ENCODE results near the gene ADK.

Gene ADK

DNA sequence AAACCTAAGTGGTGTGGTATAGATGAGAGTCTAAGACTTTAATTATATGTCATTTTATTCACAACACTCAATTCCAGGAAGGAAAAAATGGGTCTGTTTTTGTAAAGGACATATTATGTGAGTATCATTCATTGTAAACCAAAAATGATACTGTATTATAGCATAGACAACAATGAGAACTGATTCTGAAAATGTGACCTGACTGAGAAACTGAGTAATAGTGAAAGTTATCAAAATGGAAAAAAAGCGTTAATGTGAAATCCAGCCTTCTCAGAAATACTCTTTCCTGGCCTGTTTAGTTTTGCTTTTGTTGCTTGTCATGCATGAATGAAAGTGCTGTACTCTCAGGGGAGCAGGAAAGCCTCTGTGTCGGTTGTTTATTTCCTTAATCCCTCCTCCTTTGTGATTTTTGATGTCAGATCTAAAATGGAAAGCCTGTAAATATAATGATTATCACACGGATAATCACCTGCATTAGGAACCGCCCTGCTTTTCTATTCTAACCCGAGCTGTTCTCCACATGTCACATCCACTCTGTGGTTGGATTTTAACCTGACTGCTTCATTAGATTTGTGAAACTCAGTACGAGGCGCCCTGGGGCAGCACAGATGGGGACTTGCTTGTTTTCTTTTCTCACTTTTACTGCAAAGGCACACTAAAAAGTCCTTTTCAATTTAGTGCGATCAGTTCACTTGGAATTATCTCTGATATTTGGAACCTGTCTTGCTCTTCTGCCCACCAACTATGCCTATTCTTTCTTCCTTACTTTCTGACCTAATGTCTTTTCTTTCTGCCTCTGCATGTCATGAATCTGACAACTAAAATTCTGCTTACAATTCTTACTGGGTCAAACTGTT is 434.4 kb downstream of the ADK start:
- no peak overlapping the region for H3K4me3 ChIP-seq (replicated peaks; ENCODE audit: insufficient read depth, low read length)
- no peak overlapping the region for H3K27ac ChIP-seq (replicated peaks)
- no peaks in the 10 kb centered on the region for H3K27me3 ChIP-seq (ENCODE audit: insufficient read depth, poor library complexity, severe bottlenecking)
- no peak for DNase-seq (ENCODE audit: low read depth in 1 of 2, low spot score in 1 of 2)
- TF ChIP-seq, protein P1, sequence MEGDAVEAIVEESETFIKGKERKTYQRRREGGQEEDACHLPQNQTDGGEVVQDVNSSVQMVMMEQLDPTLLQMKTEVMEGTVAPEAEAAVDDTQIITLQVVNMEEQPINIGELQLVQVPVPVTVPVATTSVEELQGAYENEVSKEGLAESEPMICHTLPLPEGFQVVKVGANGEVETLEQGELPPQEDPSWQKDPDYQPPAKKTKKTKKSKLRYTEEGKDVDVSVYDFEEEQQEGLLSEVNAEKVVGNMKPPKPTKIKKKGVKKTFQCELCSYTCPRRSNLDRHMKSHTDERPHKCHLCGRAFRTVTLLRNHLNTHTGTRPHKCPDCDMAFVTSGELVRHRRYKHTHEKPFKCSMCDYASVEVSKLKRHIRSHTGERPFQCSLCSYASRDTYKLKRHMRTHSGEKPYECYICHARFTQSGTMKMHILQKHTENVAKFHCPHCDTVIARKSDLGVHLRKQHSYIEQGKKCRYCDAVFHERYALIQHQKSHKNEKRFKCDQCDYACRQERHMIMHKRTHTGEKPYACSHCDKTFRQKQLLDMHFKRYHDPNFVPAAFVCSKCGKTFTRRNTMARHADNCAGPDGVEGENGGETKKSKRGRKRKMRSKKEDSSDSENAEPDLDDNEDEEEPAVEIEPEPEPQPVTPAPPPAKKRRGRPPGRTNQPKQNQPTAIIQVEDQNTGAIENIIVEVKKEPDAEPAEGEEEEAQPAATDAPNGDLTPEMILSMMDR (IDR thresholded peaks at IDR 0.05; ENCODE audit: insufficient read depth, low read length): no peak
- TF ChIP-seq POLR2AphosphoS5 (IDR thresholded peaks at IDR 0.05; ENCODE audit: low read depth) (no peak), SPI1 (IDR thresholded peaks at IDR 0.05; ENCODE audit: borderline replicate concordance, low read depth) (no peak), GABPA (IDR thresholded peaks at IDR 0.05; ENCODE audit: low read depth) (no peak)
- TF ChIP-seq, protein P2, sequence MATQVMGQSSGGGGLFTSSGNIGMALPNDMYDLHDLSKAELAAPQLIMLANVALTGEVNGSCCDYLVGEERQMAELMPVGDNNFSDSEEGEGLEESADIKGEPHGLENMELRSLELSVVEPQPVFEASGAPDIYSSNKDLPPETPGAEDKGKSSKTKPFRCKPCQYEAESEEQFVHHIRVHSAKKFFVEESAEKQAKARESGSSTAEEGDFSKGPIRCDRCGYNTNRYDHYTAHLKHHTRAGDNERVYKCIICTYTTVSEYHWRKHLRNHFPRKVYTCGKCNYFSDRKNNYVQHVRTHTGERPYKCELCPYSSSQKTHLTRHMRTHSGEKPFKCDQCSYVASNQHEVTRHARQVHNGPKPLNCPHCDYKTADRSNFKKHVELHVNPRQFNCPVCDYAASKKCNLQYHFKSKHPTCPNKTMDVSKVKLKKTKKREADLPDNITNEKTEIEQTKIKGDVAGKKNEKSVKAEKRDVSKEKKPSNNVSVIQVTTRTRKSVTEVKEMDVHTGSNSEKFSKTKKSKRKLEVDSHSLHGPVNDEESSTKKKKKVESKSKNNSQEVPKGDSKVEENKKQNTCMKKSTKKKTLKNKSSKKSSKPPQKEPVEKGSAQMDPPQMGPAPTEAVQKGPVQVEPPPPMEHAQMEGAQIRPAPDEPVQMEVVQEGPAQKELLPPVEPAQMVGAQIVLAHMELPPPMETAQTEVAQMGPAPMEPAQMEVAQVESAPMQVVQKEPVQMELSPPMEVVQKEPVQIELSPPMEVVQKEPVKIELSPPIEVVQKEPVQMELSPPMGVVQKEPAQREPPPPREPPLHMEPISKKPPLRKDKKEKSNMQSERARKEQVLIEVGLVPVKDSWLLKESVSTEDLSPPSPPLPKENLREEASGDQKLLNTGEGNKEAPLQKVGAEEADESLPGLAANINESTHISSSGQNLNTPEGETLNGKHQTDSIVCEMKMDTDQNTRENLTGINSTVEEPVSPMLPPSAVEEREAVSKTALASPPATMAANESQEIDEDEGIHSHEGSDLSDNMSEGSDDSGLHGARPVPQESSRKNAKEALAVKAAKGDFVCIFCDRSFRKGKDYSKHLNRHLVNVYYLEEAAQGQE (IDR thresholded peaks at IDR 0.05; ENCODE audit: insufficient replicate concordance, low read depth): no peak

DNA sequence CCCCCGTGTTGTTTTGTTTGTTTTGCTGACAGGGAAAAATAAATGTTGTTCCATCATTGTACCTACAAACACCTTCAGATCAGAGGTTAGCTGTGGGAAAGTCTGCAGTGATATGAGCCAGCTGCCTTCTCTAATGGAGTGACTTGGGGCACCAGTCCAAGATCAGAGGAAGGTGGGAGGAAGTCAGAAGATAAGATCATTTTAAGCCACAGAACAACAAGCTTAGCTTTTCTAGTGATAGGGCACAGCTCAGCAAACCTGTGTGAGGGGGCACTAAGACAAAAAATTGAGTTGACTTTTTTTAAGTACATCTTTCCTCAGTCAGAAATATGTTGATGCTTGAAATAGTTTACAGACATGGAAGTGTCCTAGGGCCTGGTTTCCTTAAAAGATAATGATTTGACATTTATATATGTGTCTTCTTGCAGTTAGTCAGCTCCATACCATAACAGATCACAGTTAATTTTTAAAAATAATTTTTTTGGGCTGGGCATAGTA is 435.1 kb downstream of the ADK start:
- Histone ChIP-seq H3K27ac (replicated peaks) (no peak overlapping the region), H3K27me3 (ENCODE audit: insufficient read depth, poor library complexity, severe bottlenecking) (no peaks in the 10 kb centered on the region), H3K4me3 (replicated peaks; ENCODE audit: insufficient read depth, low read length) (no peak overlapping the region)
- no peak for DNase-seq (ENCODE audit: low read depth in 1 of 2, low spot score in 1 of 2)
- TF ChIP-seq SPI1 (IDR thresholded peaks at IDR 0.05; ENCODE audit: borderline replicate concordance, low read depth) (no peak; the same call in 1 of the 2 replicates), POLR2AphosphoS5 (IDR thresholded peaks at IDR 0.05; ENCODE audit: low read depth) (no peak), GABPA (IDR thresholded peaks at IDR 0.05; ENCODE audit: low read depth) (no peak)
- TF ChIP-seq, protein P2 (IDR thresholded peaks at IDR 0.05; ENCODE audit: insufficient replicate concordance, low read depth): no peak
- TF ChIP-seq, protein P1 (IDR thresholded peaks at IDR 0.05; ENCODE audit: insufficient read depth, low read length): no peak

DNA sequence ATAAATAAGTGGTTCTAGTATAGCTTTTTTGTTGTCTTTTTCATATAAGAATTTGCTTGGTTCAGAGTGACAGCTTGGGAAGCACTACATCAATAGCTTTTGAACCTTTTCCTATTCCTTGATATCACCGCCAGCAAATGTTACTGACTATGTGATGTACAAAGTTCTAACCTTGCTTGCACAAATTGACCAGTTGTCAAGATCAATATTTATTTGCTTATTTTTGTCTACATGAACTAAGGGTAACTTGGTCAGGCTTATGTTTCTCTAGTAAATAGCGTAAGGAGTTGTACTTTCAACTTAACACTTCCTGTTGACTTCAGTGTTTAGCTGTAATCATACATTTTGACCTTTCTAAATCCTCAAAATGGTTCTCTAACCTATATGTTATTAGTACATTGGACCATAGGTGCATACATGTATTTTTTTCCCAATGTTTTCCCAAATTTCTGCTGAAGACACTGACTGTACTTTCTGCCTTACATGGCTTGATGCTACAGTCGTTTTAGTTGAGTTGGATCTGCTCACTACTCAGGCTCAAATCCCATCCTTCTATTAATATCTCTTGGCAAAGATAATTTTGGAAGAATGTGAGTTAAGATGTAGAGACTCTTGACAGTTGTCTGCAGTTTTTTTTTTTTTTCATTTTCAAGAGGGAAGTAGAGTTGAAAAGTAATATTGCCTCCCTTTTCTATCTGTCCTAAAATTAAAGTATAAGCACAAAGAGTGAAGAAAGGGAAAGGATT is 436.3 kb downstream of the ADK start:
- TF ChIP-seq SPI1 (IDR thresholded peaks at IDR 0.05; ENCODE audit: borderline replicate concordance, low read depth) (no peak), POLR2AphosphoS5 (IDR thresholded peaks at IDR 0.05; ENCODE audit: low read depth) (no peak), GABPA (IDR thresholded peaks at IDR 0.05; ENCODE audit: low read depth) (no peak)
- TF ChIP-seq, protein P1 (IDR thresholded peaks at IDR 0.05; ENCODE audit: insufficient read depth, low read length): no peak
- TF ChIP-seq, protein P2 (IDR thresholded peaks at IDR 0.05; ENCODE audit: insufficient replicate concordance, low read depth): no peak
- no peak for DNase-seq (ENCODE audit: low read depth in 1 of 2, low spot score in 1 of 2)
- Histone ChIP-seq H3K27ac (replicated peaks) (no peak overlapping the region), H3K4me3 (replicated peaks; ENCODE audit: insufficient read depth, low read length) (no peak overlapping the region), H3K27me3 (ENCODE audit: insufficient read depth, poor library complexity, severe bottlenecking) (no peaks in the 10 kb centered on the region)

Measured in HL-60 (cell line).